ENCODE results near the gene RNF123. TPM values are rescaled to one million over a fixed set of nuclear protein-coding genes. Genes with fewer than 3 reads are reported as not detected.

The RNF123 gene
- total RNA-seq, 1 experiment from 2014 or later, result 23.1 TPM

DNA sequence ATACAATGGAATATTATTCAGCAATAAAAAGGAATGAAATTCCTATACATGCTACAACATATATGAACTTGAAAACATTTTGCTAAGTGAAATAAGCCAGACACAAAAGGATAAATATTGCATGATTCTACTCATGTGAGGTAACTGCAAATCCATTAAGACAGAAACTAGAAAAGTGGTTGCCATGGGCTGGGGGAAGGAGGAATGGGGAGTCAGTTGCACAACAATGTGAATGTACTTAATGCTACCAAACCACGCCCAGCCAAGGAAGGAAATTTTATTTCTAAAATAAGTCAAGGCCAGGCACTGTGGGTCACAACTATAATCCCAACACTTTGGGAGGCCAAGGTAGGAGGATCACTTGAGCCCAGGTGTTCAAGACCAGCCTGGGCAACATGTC, 44.2 kb downstream of the RNF123 start:
- ChIA-PET POLR2A (no interaction called here), CTCF (no interaction called here)
- intact Hi-C loops (cut with micrococcal nuclease; ENCODE audit: unreplicated experiment) (no loop called here), in situ Hi-C loops (cut with HindIII; ENCODE audit: low pct_unique_long_range_greater_than_20kb, low sequenced_read_pairs) (no loop called here)
- H3K4me3 ChIP-seq (ENCODE audit: low read depth in 2 of 2, low read length in 2 of 2), result no peak overlapping the region
- no peaks in the 10 kb centered on the region for H3K9me3 ChIP-seq (ENCODE audit: control insufficient read depth, insufficient read depth, low read depth, low read length)
- peaks cover 5% of the 10 kb centered on the region; the same call in 1 of the 2 replicates for H3K36me3 ChIP-seq (ENCODE audit: control insufficient read depth, insufficient read depth, low read length)
- H3K27ac ChIP-seq (ENCODE audit: low read length), result no peak overlapping the region
- no TSS peak for BruUV-seq (replicated peaks)
- no peak for DNase-seq (ENCODE audit: low read depth, low spot score)
- no peaks in the 10 kb centered on the region for H3K4me1 ChIP-seq (ENCODE audit: control insufficient read depth, insufficient read depth, low read length)
- ATAC-seq, result no peak
- TF ChIP-seq CTCF (IDR thresholded peaks at IDR 0.05), result no peak
- TF ChIP-seq POLR2AphosphoS5 (IDR thresholded peaks at IDR 0.05; ENCODE audit: low read depth, low read length), result no peak
- TF ChIP-seq SIN3A (IDR thresholded peaks at IDR 0.05; ENCODE audit: borderline replicate concordance, insufficient read depth, low read depth, low read length), result no peak
- TF ChIP-seq REST (IDR thresholded peaks at IDR 0.05; ENCODE audit: insufficient read depth in 1 of 2, low read depth in 2 of 2, low read length in 1 of 2), result no peak
- TF ChIP-seq TCF7L2 (IDR thresholded peaks at IDR 0.05; ENCODE audit: low read depth, low read length), result no peak
- no peaks in the 10 kb centered on the region for H3K27me3 ChIP-seq (ENCODE audit: control insufficient read depth, insufficient read depth, low read length)

DNA sequence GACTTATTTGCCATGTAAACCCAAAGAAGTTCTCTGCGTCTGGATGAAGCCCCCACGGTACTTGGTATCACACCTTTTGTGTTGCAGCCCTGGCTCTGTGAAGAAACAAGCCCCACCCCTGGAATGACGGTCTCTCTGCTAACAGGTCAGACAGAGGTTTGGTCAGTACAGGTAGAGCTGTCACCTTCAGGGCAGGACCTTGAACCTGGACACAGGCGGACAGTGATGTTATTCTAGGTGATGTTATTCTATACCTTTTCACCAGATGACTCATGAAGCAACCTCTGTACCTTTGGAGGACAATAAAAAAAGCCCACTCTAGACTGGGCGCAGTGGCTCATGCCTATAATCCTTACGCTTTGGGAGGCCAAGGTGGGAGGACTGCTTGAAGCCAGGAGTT, 45.4 kb downstream of the RNF123 start:
- CTCF ChIA-PET, result no interaction called here
- in situ Hi-C loops (cut with HindIII; ENCODE audit: low pct_unique_long_range_greater_than_20kb, low sequenced_read_pairs), result no loop called here
- H3K4me3 ChIP-seq (ENCODE audit: low read depth in 2 of 2, low read length in 2 of 2), result no peak overlapping the region
- no peaks in the 10 kb centered on the region for H3K9me3 ChIP-seq (ENCODE audit: control insufficient read depth, insufficient read depth, low read depth, low read length)
- peaks cover 5% of the 10 kb centered on the region; the same call in 1 of the 2 replicates for H3K36me3 ChIP-seq (ENCODE audit: control insufficient read depth, insufficient read depth, low read length)
- ATAC-seq (no peak), DNase-seq (ENCODE audit: low read depth, low spot score) (no peak)
- H3K4me1 ChIP-seq (ENCODE audit: control insufficient read depth, insufficient read depth, low read length), result no peaks in the 10 kb centered on the region
- H3K27ac ChIP-seq (ENCODE audit: low read length), result no peak overlapping the region
- BruUV-seq (replicated peaks), result no TSS peak
- no peaks in the 10 kb centered on the region for H3K27me3 ChIP-seq (ENCODE audit: control insufficient read depth, insufficient read depth, low read length)
- POLR2A ChIA-PET, result interaction anchor here (0.7 kb wide), 2 partner anchors 12 to 68 kb away, joined by 12 to 15 read pairs; no protein-coding TSS in a partner anchor
- intact Hi-C loops (cut with micrococcal nuclease; ENCODE audit: unreplicated experiment), result no loop called here
- TF ChIP-seq TCF7L2 (IDR thresholded peaks at IDR 0.05; ENCODE audit: low read depth, low read length), result no peak

DNA sequence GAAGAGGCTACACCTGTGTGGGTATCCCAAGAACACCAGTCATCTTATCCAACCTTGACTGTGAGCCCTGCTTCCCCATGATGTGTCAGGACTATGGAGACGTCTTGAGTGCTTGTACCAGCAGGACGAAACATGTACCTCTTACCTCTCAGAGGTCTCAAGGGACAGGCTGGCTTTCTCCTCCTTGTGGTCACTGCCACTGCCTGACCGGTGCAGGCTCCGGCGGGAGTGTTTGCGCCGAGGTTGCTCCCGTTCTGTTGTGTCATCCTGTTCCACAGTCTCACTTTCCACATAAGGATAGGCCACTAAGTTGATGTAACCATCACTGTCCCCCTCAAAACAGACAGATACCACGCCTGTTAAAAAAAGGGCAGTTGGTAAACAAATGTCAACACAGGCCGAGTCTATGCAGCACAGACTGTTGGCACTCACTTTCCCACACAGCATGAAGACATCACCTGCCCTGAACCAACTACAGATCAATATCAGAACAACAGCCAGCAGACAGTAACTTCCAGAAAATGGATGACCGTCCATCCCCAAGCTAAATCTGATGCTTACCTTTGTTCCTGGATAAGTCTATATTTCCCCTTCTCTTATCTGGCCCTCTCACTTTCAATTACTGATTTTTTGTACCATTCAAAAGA, 48.8 kb downstream of the RNF123 start:
- no peak overlapping the region for H3K4me3 ChIP-seq (ENCODE audit: low read depth in 2 of 2, low read length in 2 of 2)
- no peaks in the 10 kb centered on the region for H3K9me3 ChIP-seq (ENCODE audit: control insufficient read depth, insufficient read depth, low read depth, low read length)
- H3K36me3 ChIP-seq (ENCODE audit: control insufficient read depth, insufficient read depth, low read length), result peaks cover 2% of the 10 kb centered on the region; the same call in 1 of the 2 replicates
- in situ Hi-C loops (cut with HindIII; ENCODE audit: low pct_unique_long_range_greater_than_20kb, low sequenced_read_pairs), result no loop called here
- TF ChIP-seq TCF7L2 (IDR thresholded peaks at IDR 0.05; ENCODE audit: low read depth, low read length) (no peak), SIN3A (IDR thresholded peaks at IDR 0.05; ENCODE audit: borderline replicate concordance, insufficient read depth, low read depth, low read length) (no peak), REST (IDR thresholded peaks at IDR 0.05; ENCODE audit: insufficient read depth in 1 of 2, low read depth in 2 of 2, low read length in 1 of 2) (no peak), POLR2AphosphoS5 (IDR thresholded peaks at IDR 0.05; ENCODE audit: low read depth, low read length) (no peak), CTCF (IDR thresholded peaks at IDR 0.05) (no peak)
- no peaks in the 10 kb centered on the region for H3K4me1 ChIP-seq (ENCODE audit: control insufficient read depth, insufficient read depth, low read length)
- no peak for DNase-seq (ENCODE audit: low read depth, low spot score)
- no TSS peak for BruUV-seq (replicated peaks)
- no peak overlapping the region for H3K27ac ChIP-seq (ENCODE audit: low read length)
- no peak for ATAC-seq
- intact Hi-C loops (cut with micrococcal nuclease; ENCODE audit: unreplicated experiment), result no loop called here
- ChIA-PET POLR2A (no interaction called here), CTCF (no interaction called here)
- no peaks in the 10 kb centered on the region for H3K27me3 ChIP-seq (ENCODE audit: control insufficient read depth, insufficient read depth, low read length)

Measured in Panc1 (cell line).